ENCODE results near the gene KIF11. TPM values are rescaled to one million over a fixed set of nuclear protein-coding genes. Genes with fewer than 3 reads are reported as not detected.

Gene KIF11
- total and polyA plus RNA-seq, 2 of the 4 experiments (the other 2 are of a cell fraction): 8.8 to 18.3 TPM

DNA sequence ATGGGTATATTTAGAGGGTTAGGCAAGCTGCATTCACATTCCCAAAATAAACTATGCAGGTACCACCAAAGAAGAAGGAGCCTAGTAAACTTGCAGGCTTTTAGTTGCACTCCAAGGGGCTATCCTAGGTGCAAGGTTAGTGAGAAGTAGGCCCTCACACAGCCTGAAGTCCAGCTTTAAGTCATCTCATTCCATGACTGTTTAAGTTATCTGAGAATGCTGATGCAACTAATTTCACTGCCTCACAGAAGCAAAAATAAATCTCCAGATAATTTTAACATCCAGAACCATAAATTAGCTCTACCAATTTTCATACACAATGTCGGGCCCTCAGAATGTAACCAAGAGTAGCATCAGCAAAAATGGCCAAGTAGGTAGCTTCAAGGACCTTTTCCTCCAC, 62.5 kb downstream of the KIF11 start:
- dilution Hi-C loops (cut with HindIII; ENCODE audit: low sequenced_read_pairs, unreplicated experiment): no loop called here
- ChIA-PET CTCF (interaction anchor here (0.7 to 1.3 kb wide), 2 partner anchors 11 to 173 kb away, joined by 4 to 5 read pairs; no protein-coding TSS in a partner anchor), POLR2A (ENCODE audit: unreplicated experiment) (no interaction called here)
- H3K9ac ChIP-seq (ENCODE audit: low read depth, low read length): no peak overlapping the region
- H3K56ac ChIP-seq (ENCODE audit: extremely low read depth, insufficient read depth, low read length): no peak overlapping the region
- H3K4ac ChIP-seq (ENCODE audit: low read depth, low read length): no peak overlapping the region
- no peaks in the 10 kb centered on the region for H3K36me3 ChIP-seq (ENCODE audit: control insufficient read depth, insufficient read depth, low read length)
- peaks cover 4% of the 10 kb centered on the region for H3K4me1 ChIP-seq (ENCODE audit: control insufficient read depth, insufficient read depth, low read length)
- H3K23ac ChIP-seq (ENCODE audit: low read depth, low read length): no peak overlapping the region
- H3K4me2 ChIP-seq (ENCODE audit: low read depth, low read length): no peak overlapping the region
- no peak overlapping the region for H2BK15ac ChIP-seq (ENCODE audit: low read depth, low read length)
- no TSS peak for BruUV-seq (replicated peaks)
- in situ Hi-C loops (cut with MboI; ENCODE audit: low sequenced_read_pairs): no loop called here
- no peak overlapping the region for H4K91ac ChIP-seq (ENCODE audit: insufficient read depth, low read depth, low read length)
- no peak overlapping the region for H2BK20ac ChIP-seq (ENCODE audit: low read depth, low read length)
- DNase-seq (peak; percentile 38), ATAC-seq (ENCODE audit: low read depth) (peak; percentile 69)
- peak overlapping the region; percentile 31 for H2BK5ac ChIP-seq (ENCODE audit: low read depth, low read length, poor library complexity, severe bottlenecking)
- peaks cover 3 to 15% of the 10 kb centered on the region in 2 experiments; a peak in 2 of 4 replicates for H3K79me1 ChIP-seq (ENCODE audit: low read depth in 1 of 2, low read length in 2 of 2)
- H3K4me3 ChIP-seq (ENCODE audit: insufficient read depth, low read depth, low read length): no peak overlapping the region
- no peak overlapping the region; the same call in 1 of the 2 replicates for H3K18ac ChIP-seq (ENCODE audit: low read depth, low read length)
- H3K14ac ChIP-seq (replicated peaks; ENCODE audit: low read depth, low read length): no peak overlapping the region
- H4K8ac ChIP-seq (ENCODE audit: low read depth in 2 of 2, low read length in 2 of 2): peak overlapping the region in 1 of 2 experiments; percentile 59; a peak in 1 of 4 replicates
- H4K5ac ChIP-seq (ENCODE audit: low read depth, low read length): no peak overlapping the region
- no peaks in the 10 kb centered on the region for H3K27me3 ChIP-seq (ENCODE audit: control insufficient read depth, insufficient read depth, low read length)
- WGBS, 2 experiments (ENCODE audit: extremely low coverage in 2 of 2, insufficient read length in 1 of 2): 83% methylated on average over 1 of the region's 1 CpG; no CpG with 5 or more reads in 1 of the 2 experiments
- intact Hi-C loops (cut with micrococcal nuclease): no loop called here
- H2AFZ ChIP-seq (replicated peaks; ENCODE audit: low read length, poor library complexity): no peak overlapping the region
- H4K20me1 ChIP-seq (ENCODE audit: insufficient read depth, low read length): no peaks in the 10 kb centered on the region
- H2AK5ac ChIP-seq (ENCODE audit: low read depth, low read length): no peak overlapping the region
- peak overlapping the region; percentile 70; the same call in 1 of the 2 replicates for H3K27ac ChIP-seq (ENCODE audit: insufficient read depth, low read length)
- no peak overlapping the region for H2AK9ac ChIP-seq (replicated peaks; ENCODE audit: low read depth, low read length, poor library complexity)
- no peaks in the 10 kb centered on the region for H3K9me1 ChIP-seq (ENCODE audit: insufficient read depth, low read length)
- H3K9me3 ChIP-seq (ENCODE audit: control insufficient read depth, insufficient read depth, low read length): no peaks in the 10 kb centered on the region
- H2BK120ac ChIP-seq (ENCODE audit: low read depth, low read length): peak overlapping the region; percentile 1; the same call in 1 of the 2 replicates
- peak; percentile 54 for TF ChIP-seq MAFK (IDR thresholded peaks at IDR 0.05; ENCODE audit: low read depth, low read length)
- TF ChIP-seq RCOR1 (IDR thresholded peaks at IDR 0.05; ENCODE audit: insufficient replicate concordance, low read length): no peak
